Myocyte (in vitro differentiated cells): ENCODE data around the gene SMIM29. TPM values are rescaled to one million over a fixed set of nuclear protein-coding genes. Genes with fewer than 3 reads are reported as not detected.
"Not testable (repeated sequence)": the region's sequence is repeated elsewhere in the genome, so short reads cannot be mapped to it uniquely, and the experiment has no call there.

ENCODE experiments used
- DNase-seq: peaks from one replicate; pipeline ENCODE4 v3.0.0-alpha.2; 2012; ENCODE audit warnings: low read depth
- total RNA-seq: library from RNA; depleted of rRNA; stranded (reverse); fragments of >200 nt; gene quantifications from 2 replicates; pipeline ENCODE4 v1.2.3, GENCODE V29; 2014

Gene SMIM29
- total RNA-seq, 1 donor from 2014 or later, result 25.5 TPM

GRCh38 chr6:34269132-34269531, 20.3 kb upstream of the SMIM29 start:
- not testable (repeated sequence) for DNase-seq

DNA sequence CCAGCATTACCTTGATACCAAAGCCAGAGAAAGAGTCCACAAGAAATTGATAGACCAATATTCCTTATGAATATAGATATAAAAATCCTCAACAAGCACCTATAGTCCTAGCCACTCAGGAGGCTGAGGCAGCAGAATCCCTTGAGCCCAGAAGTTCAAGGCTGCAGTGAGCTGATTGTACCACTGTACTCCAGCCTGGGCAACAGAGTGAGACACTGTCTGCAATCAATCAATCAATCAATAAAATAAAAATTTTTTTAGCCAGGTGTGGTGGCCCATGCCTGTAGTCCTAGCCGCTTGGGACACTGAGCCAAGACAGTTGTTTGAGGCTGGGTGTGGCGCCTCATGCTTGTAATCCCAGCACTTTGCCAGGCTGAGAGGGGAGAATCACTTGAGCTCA, 18.9 kb upstream of the SMIM29 start:
- no peak for DNase-seq

DNA sequence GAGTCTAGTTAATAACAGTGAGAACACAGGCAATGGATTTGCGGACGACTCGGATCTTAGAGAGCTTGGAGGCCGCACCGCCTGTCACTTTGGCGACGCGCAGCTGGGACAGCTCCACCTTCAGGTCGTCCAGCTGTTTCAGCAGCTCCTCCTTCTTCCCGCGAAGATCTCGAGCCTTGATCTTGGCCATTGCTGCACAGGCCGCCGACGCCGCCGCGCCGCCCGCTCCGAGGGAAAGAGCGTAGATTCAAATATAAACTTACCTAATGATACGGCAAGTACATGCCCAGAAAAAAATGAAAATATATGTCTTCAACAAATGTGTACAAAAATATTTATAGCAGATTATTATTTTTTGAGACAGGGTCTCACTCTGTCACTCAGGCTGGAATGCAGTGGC, 14.7 kb upstream of the SMIM29 start:
- DNase-seq, result not testable (repeated sequence)

- DNase-seq, result no peak
Observed at GRCh38 chr6:34260576-34261267, 11.9 kb upstream of the SMIM29 start.

DNA sequence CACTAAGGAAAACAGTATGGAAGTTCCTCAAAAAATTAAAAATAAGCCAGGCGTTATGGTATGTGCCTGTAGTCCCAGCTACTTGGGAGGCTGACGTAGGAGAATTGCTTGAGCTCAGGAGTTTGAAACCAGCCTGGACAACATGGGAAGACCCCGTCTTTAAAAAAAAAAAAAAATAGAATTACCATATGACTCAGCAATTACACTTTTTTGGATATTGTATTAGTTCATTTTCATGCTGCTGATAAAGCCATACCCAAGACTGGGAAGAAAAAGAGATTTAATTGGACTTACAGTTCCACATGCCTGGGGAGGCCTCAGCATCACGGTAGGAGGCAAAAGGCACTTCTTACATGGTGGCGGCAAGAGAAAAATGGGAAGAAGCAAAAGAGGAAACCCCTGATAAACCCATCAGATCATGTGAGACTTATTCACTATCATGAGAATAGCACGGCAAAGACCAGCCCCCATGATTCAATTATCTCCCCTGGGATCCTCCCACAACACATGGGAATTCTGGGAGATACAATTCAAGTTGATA, 10.8 kb upstream of the SMIM29 start:
- DNase-seq, result no peak

GRCh38 chr6:34252395-34252794, 3.6 kb upstream of the SMIM29 start:
- not testable (repeated sequence) for DNase-seq

- DNase-seq, result peak; percentile 77
Observed at GRCh38 chr6:34249469-34250261, 859 bp upstream of the SMIM29 start.

DNA sequence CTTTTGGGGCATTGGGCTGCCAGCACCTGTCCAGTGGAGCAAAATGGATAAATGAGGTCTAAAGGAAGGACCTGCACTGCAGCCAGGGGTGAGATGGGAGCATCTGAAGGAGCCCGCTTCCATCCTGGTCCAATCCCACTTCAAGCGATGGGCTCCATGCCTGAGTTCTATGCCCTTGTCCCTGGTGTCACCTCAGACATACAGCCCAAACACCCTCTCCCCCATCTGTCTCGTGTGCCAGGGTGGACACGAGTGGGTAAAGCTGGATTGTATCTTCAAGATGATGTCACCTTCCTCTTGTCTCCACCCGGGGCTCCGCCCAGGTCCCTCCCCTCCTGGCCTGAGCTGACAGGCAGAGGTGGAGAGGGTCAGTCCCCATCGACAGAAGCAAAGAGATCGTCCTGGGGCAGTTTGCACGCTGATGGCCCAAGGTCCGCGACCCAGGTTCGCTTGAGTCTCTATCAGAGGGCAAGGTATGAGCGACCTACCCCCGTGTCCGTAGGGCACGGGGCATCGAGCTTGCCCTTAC, 544 bp downstream of the SMIM29 start:
- peak; percentile 39 for DNase-seq

DNA sequence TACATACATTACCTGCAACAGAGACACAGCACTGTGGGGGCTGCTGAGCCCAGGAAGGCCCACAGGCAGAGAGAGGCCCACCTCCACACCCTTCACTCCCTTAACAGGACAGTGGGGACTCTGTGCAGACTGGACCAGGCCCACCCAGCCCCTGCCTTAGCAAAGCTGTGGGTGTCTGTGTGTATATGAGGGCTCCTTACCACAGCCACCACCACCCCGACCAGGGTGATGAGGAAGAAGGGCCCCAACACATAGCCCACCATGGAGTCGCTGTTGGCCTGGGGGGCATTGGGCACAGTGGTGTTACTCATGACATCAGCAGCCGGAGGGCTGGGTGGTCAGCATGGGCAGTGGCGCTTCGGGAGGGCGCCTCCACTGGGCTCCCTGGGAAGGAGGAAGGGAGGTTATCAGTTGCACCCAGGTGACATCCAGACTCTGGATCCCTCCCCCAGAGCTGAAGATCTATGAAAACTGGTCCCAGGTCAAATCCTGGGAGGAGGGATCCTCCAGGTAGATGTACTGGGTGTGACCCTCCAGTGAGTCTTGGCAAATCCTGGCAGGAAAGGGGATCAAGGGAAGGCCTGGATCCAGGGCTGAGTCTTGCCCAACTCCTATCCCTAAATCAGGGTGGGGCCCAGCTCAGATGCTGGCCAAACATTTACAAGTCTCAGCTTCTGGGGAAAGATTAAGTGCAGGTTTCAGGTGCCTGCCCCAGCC, 1.2 kb downstream of the SMIM29 start:
- no peak for DNase-seq

- peak; percentile 74 for DNase-seq
Observed at GRCh38 chr6:34246563-34247391, 2.0 kb downstream of the SMIM29 start.

DNA sequence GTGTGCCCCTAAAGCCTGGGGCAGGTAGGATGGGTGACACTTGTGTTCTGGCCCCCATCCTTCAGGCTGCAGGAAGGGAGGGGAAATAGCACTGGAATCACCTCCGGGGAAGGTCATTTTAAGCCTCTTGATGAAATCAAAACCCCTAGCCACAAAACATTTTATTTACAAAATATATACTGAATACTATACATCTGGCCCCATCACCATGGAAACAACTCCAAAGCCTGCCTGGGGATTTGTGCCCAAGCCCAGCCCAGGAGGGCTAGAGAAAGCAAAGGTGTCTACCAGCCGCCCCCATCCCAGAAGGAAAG, 2.6 kb downstream of the SMIM29 start:
- DNase-seq, result no peak

- not testable (repeated sequence) for DNase-seq
Observed at GRCh38 chr6:34245761-34246140, 3.1 kb downstream of the SMIM29 start.

DNA sequence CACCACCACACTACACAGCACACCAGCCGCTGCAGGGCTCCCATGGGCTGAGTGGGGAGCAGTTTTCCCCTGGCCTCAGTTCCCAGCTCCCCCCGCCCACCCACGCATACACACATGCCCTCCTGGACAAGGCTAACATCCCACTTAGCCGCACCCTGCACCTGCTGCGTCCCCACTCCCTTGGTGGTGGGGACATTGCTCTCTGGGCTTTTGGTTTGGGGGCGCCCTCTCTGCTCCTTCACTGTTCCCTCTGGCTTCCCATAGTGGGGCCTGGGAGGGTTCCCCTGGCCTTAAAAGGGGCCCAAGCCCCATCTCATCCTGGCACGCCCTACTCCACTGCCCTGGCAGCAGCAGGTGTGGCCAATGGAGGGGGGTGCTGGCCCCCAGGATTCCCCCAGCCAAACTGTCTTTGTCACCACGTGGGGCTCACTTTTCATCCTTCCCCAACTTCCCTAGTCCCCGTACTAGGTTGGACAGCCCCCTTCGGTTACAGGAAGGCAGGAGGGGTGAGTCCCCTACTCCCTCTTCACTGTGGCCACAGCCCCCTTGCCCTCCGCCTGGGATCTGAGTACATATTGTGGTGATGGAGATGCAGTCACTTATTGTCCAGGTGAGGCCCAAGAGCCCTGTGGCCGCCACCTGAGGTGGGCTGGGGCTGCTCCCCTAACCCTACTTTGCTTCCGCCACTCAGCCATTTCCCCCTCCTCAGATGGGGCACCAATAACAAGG, 3.6 kb downstream of the SMIM29 start:
- DNase-seq, result not testable (repeated sequence)

GRCh38 chr6:34243901-34244884, 4.6 kb downstream of the SMIM29 start:
- peak; percentile 83 for DNase-seq

GRCh38 chr6:34243131-34243771, 5.6 kb downstream of the SMIM29 start:
- DNase-seq, result no peak

DNA sequence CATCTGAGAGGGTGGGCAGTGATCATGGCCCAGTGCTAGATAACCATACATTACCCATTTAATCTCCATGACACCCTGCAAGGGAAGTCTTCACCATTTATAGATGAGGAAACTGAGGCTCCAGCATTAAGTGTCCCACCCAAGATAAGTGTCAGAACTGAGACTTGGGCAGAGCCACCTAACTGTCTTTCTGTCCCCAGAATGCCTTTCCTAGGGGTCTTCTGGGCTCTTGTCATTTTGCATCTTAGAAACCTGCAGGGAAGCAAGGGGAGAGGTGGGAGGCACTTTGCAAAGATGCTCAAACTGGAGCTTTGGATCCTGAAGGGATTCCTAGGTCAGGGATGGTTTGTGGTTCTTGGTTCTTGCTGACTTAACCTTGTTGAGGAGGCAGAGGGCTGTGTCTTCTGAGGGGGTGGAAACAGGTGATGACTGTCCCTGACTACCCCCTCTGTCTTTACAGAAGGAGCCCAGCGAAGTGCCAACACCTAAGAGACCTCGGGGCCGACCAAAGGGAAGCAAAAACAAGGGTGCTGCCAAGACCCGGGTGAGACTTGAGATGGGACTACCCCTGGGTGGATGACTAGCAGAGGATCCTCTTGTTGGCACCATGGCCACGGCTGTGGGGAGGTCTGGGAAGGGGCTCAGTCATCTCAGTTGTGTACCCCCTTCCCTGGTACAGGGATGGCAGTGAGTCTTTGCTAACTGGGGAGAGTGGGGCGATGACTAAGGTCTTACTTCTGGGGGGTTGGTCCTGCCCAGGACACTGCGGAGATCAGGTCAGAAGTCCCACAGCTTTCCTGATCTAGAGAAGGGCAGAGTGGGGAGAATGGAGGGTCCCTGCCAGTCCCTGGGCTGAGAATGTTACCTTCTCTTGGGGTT, 6.3 kb downstream of the SMIM29 start:
- no peak for DNase-seq
